HG02970 (cell line): ENCODE measurements around the gene PPP2R5E.

Experiments
- ATAC-seq: cut with Tn5 transposase; IDR thresholded peaks from one replicate; pipeline ENCODE4 v1.9.1; 2021; ENCODE audit warnings: mild to moderate bottlenecking, moderate library complexity, moderate number of reproducible peaks; ENCODE audit not compliant: unreplicated experiment, low FRiP score

PPP2R5E gene

DNA sequence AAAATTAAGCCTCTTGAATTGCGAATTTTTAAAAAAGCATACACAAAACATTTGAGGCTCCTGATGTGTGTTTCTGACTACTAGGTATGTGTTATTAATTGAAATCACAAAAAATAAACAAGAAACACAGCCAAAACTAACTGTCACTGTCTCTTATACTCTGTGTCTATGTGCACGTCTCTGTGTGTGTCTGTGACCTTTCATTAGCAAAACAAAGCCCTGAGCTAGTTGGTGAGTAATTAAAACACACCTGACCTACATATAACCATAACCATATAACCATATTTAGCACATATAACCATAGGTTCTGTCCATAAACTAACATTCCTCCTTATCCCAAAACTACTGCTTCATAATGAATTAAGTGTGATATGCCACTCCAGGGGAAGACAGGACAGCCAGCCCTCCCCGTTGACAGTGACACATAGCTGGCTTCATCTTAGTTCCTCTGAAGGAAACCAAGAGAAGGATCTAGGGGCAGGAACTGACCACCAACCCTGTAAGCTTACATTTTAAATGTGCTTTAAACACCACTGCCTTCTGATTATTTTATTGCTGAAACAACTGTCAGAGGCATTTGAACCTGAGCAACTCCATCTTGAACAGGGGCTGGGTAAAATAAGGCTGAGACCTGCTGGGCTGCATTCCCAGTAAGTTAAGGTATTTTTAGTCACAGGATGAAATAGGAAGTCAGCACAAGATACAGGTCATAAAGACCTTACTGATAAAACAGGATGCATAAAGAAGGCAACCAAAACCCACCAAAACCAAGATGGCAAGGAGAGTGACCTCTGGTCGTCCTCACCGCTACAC is 106.7 kb downstream of the PPP2R5E start:
- ATAC-seq, result no peak

GRCh38 chr14:63435838-63436237 is 107.3 kb downstream of the PPP2R5E start:
- ATAC-seq, result no peak

DNA sequence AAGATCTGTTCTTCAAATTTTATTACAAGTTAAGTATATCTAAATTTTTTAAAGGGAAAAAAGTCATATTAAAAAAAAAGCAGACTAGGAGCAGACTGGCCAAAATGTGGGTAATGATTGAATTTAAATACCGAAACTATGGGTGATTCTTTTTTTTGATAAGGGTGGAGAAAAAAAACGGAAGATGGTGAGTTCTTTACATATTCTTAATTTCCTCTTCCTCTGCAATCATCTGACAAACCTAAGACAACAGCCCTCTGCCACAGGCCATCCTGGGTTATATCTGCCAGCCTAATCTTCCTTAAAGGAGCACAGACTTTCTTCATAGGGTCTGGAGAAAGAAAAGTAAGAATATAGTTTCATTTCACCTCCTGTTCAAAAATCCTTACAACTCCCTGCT is 108.0 kb downstream of the PPP2R5E start:
- ATAC-seq, result no peak

DNA sequence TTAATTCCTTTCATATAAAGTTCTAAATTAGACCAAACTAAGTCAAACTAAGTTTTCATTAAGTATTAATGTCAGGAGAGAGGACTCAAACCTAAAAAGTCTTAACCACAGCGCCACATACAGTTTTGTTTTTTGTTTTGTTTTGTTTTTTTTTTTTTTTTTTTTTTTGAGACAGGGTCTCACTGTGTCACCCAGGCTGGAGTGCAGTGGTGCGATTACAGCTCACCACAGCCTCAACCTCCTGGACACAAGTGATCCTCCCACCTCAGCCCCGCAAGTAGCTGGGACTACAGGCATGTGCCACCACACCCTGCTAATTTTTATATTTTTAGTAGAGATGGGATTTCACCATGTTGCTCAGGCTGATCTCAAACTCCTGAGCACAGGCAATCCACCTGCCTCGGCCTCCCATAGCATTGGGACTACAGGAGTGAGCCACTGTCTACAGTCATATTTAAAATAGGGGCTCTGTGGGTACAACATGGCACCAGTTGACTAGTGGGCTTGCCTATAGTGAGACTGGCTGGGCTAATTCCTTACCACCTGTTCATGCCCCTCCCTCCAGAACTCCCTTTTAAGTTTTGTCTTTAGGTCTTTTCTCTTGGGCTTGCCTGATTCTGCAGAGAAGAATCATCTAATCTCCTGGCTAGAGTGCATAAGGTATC is 110.2 kb downstream of the PPP2R5E start:
- ATAC-seq, result no peak

DNA sequence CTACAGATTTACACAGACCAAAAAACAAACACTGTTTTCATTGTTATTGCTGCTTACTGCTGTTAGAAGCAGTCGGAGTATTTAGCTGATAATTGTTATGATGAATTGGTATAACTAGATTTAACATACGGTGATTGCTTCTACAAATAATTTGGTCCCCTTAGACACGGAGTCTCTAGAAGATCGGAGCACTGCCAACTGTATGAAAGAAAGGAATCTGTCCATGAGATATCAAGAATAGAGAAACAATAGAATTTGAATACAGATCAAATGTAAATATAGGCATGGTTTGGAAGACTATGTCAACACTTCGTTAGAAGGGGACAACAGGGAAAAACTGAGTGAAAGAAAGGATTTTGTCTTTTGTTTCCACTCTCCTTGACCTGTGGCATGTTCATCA is 110.9 kb downstream of the PPP2R5E start:
- no peak for ATAC-seq

DNA sequence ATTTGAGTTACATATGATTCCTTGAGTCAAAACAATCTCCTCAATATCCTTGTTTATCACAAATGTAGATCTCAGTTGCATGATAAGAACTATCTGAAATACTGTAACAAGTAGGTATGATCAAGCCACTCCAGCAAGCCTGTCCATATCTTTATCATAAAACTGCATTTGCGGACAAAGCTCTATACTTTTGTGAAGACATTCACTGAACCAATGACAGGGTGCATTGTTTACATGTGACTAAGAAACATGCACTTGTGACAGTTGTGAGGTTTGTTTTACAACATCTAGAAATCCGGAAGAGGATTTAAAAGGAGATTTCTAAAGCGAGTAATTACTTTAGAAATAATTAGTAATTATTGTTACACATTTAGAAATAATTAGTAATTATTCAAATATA is 111.7 kb downstream of the PPP2R5E start:
- no peak for ATAC-seq

DNA sequence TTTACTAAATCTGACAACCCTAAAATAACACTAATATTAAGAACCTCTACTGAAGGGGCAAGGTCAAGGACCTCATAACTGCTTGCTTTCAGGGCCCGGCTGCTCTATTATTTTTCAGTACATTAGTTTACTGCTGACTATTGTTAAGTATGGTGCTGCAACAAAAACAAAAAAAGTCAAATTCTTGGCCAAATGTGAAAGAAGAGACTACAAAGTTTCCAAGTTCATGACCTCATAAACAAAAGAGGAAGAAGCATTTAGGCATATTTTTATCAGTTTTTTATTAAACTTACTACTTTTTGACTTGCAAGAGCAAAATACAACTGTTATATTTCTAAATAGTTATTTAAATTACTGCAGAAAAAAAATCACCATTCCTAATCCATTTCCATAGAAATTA is 114.7 kb downstream of the PPP2R5E start:
- ATAC-seq, result no peak

- ATAC-seq, result no peak
These were observed 116.3 kb downstream of the PPP2R5E start for GRCh38 chr14:63426838-63427352.

GRCh38 chr14:63423889-63424288 is 119.3 kb downstream of the PPP2R5E start:
- ATAC-seq, result no peak

GRCh38 chr14:63423381-63423780 is 119.8 kb downstream of the PPP2R5E start:
- no peak for ATAC-seq

- no peak for ATAC-seq
These were observed 121.3 kb downstream of the PPP2R5E start for GRCh38 chr14:63421919-63422318.

DNA sequence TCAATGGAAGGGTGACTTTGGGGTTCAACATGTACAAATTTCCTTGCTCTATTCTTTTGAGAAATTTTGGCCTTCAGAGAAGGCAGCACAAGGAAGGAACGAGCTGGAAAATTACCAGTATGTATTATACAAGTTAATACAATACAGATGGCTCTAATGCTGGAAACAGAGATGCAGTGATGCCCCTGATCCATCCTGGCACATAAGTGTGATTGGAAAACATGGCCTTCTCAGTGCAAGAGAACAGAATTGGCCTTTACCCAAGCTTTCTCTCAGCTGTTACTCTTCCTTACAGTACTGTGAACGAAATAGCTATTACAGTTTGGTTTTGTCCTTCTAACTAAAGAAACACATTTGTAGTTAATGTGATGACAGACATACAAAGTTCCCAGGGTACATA is 122.0 kb downstream of the PPP2R5E start:
- no peak for ATAC-seq

DNA sequence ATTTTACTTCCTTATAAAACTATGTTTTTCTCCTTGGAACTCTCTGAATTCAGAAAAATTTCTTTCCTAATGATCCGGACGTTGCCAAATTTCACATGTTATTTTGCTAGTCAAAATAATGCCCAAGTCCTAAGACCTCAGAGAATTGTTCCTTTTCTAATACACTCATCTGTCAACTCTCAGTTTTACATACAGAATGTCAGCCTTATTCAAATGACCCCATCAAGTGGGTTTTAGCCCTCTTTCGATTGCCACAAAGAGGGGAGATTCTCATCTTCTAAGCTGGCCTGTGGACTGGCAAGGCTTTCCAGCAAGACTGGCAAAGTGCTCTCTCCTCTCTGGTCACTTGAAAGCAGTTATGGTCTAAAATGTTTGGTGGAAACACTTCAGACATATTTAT is 125.2 kb downstream of the PPP2R5E start:
- ATAC-seq, result no peak

- no peak for ATAC-seq
These were observed 130.2 kb downstream of the PPP2R5E start for GRCh38 chr14:63413009-63413408.

- no peak for ATAC-seq
These were observed 136.8 kb downstream of the PPP2R5E start for GRCh38 chr14:63406333-63406732.

DNA sequence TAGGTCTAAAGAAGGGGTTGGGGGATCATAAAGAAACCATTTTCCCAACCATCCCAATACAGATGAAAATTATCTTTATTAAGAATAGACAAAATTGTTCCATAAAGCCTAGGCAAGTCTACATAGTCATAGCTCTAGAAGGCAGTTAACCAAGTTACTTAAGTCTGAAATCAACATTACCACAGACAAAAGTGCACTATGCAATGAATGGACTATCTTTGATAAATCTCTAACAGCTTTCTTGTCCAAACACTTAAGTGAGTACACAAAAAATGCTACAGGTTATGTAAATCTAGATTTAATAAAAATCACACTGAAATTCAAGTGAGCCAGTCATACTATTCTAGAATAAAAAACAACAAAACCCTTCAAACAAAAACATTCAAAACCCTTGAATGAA is 137.5 kb downstream of the PPP2R5E start:
- no peak for ATAC-seq

DNA sequence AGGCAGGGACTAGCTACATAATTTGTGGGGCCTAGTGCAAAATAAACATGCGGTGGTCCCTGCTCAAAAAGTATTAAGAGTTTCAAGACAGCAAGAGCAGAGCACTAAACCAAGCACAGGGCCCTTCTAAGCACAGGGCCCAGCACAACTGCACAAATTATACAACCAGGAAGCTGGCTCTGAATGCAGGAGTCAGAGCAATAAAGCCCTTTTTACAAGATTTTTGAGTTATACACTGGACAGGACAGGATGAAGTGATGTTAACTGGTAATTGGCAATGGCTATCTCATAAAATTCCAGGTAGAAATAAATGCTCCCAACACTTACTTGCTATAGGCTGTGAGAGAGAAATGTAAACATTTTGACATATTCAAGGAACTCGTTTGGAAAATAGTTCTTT is 138.3 kb downstream of the PPP2R5E start:
- no peak for ATAC-seq

- ATAC-seq, result no peak
These were observed 141.5 kb downstream of the PPP2R5E start for GRCh38 chr14:63401646-63402045.

DNA sequence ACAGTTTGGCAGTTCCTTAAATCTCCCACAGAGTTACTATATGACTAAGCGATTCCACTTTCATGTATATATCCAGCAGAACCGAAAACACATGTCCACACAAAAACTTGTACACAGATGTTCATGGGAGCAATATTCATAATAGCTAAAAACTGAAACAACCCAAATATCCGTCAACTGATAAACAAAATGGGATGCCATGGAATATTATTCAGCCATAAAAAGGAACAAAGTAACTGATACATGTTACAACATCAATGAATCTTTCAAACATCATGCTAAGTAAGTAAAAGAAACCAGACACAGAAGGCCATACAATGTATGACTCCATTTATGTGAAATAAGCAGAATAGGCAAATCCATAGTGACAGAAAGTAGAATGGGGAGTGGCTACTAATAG is 144.2 kb downstream of the PPP2R5E start:
- ATAC-seq, result no peak

DNA sequence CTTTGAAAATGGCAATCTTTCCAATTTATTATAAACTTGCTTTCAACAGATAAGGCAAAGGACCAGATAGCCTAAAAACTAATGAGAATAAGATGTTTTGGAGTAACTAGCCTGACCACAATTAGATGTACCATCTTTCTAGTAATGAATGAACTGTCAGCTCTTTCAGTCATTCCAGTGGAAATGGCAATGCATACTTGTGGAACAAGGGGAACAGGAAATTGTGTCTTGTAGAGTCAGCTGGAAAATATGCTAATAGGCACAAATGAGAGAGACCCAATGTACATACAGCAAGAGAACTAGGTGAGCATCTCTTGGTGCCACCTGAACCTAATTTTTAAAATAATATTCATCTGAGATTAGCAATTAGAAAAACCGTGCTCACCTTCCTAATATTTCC is 148.3 kb downstream of the PPP2R5E start:
- ATAC-seq, result no peak

DNA sequence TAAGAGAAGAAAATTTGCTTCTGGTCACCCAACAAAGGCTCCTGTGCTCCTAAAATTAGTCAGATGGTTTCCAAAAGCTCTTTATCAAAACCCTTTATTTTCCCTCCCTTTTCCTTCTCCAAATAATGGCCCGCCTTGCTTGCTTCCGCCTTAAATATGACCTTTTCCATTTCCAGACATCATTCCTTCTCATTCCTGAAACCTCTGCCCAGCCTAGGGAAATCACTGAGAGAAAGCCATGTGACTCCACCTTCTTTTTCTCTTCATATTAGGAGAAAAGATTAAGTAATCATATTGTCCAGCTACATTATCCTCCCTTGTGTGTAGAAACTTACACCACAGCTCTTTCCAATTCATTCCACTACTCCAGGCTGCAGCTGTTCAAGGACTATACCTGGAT is 148.7 kb downstream of the PPP2R5E start:
- no peak for ATAC-seq

DNA sequence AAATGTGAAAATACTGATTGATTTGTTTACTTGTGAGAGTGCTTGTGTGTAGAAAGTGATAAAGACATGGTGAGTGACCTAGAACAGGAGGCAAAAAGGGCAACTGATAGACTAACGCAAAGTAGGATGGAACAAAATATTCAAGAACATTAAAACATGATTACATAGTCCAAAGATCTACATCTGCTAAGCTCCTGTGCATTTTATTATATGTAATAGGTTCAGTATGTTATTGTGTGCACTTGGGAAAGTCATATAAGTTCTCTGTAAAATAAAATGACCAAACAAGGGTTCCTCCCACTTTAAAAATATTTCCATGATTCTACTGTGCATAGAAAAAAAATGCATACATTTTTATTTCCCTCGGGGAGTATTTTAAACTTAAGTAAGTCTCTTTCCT is 150.2 kb downstream of the PPP2R5E start:
- ATAC-seq, result no peak
